H9 (cell line): ENCODE measurements around the gene COL27A1. TPM values are rescaled to one million over a fixed set of nuclear protein-coding genes. Genes with fewer than 3 reads are reported as not detected.

ENCODE experiments used
- DNase-seq: peaks from one replicate; pipeline ENCODE4 v3.0.0-alpha.2; 2017
- H2AFZ ChIP-seq: one replicate; pipeline ENCODE4 v1.6.1; 2013; ENCODE audit warnings: mild to moderate bottlenecking, low read length, control low read depth, moderate library complexity
- H2AK5ac ChIP-seq: 2 replicates; pipeline ENCODE4 v1.6.1; 2013; ENCODE audit warnings: low read length, control low read depth, mixed read lengths; ENCODE audit not compliant: insufficient read length
- H2BK120ac ChIP-seq: one replicate; pipeline ENCODE4 v1.6.1; 2013; ENCODE audit warnings: low read depth, mild to moderate bottlenecking, low read length, control low read depth, inconsistent platforms; ENCODE audit not compliant: poor library complexity, severe bottlenecking
- H2BK12ac ChIP-seq: 2 replicates; pipeline ENCODE4 v1.6.1; 2013; ENCODE audit warnings: low read length, control low read depth, mixed read lengths, low read depth; ENCODE audit not compliant: insufficient read length
- H2BK15ac ChIP-seq: 2 replicates; pipeline ENCODE4 v1.6.1; 2013; ENCODE audit warnings: low read depth, low read length, control low read depth
- H2BK20ac ChIP-seq: one replicate; pipeline ENCODE4 v1.6.1; 2013; ENCODE audit warnings: low read depth, mild to moderate bottlenecking, low read length, control low read depth, inconsistent platforms; ENCODE audit not compliant: poor library complexity, severe bottlenecking
- H2BK5ac ChIP-seq: 2 replicates; pipeline ENCODE4 v1.6.1; 2013; ENCODE audit warnings: low read length, control low read depth, mixed read lengths; ENCODE audit not compliant: insufficient read length
- H3K14ac ChIP-seq: 2 replicates; pipeline ENCODE4 v1.6.1; 2013; ENCODE audit warnings: low read length, control low read depth; ENCODE audit not compliant: insufficient read depth
- H3K18ac ChIP-seq: 2 replicates; pipeline ENCODE4 v1.6.1; 2013; ENCODE audit warnings: low read depth, mild to moderate bottlenecking, mixed read lengths, low read length, control low read depth; ENCODE audit not compliant: insufficient read length
- H3K23ac ChIP-seq: 2 replicates; pipeline ENCODE4 v1.6.1; 2013; ENCODE audit warnings: low read length, control low read depth, mixed read lengths, low read depth; ENCODE audit not compliant: insufficient read length
- H3K23me2 ChIP-seq: 2 replicates; pipeline ENCODE4 v1.6.1; 2013; ENCODE audit warnings: low read depth, mild to moderate bottlenecking, mixed read lengths, low read length, control low read depth; ENCODE audit not compliant: insufficient read length, poor library complexity, severe bottlenecking
- H3K27ac ChIP-seq: 2 replicates; pipeline ENCODE4 v1.5.1; 2013; ENCODE audit warnings: low read length, control low read depth, mixed read lengths, low read depth; ENCODE audit not compliant: insufficient read length
- H3K27me3 ChIP-seq: 2 replicates; pipeline ENCODE4 v1.6.1; 2013; ENCODE audit warnings: low read length, control low read depth, inconsistent platforms; ENCODE audit not compliant: insufficient read depth
- H3K4ac ChIP-seq: 2 replicates; pipeline ENCODE4 v1.6.1; 2013; ENCODE audit warnings: low read depth, mild to moderate bottlenecking, control low read depth, inconsistent platforms, low read length, moderate library complexity
- H3K4me1 ChIP-seq: 2 replicates; pipeline ENCODE4 v1.6.1; 2013; ENCODE audit warnings: low read length, control low read depth, inconsistent platforms; ENCODE audit not compliant: insufficient read depth
- H3K4me2 ChIP-seq: 2 replicates; pipeline ENCODE4 v1.6.1; 2013; ENCODE audit warnings: low read length, control low read depth, mixed read lengths; ENCODE audit not compliant: insufficient read length, insufficient read depth
- H3K56ac ChIP-seq: 2 replicates; pipeline ENCODE4 v1.6.1; 2013; ENCODE audit warnings: low read depth, mild to moderate bottlenecking, mixed read lengths, low read length, control low read depth; ENCODE audit not compliant: insufficient read length
- H3K79me1 ChIP-seq: 2 replicates; pipeline ENCODE4 v1.6.1; 2013; ENCODE audit warnings: low read depth, mild to moderate bottlenecking, moderate library complexity, low read length, control low read depth, inconsistent platforms; ENCODE audit not compliant: insufficient read depth, poor library complexity, severe bottlenecking
- H3K79me2 ChIP-seq: 2 replicates; pipeline ENCODE4 v1.6.1; 2013; ENCODE audit warnings: low read length, control low read depth, inconsistent platforms; ENCODE audit not compliant: insufficient read depth
- H3K9ac ChIP-seq: 2 replicates; pipeline ENCODE4 v1.6.1; 2013; ENCODE audit warnings: low read length, control low read depth, mixed read lengths; ENCODE audit not compliant: insufficient read length; ENCODE audit errors: extremely low read depth
- H3K9me3 ChIP-seq: one replicate; pipeline ENCODE4 v1.6.1; 2013; ENCODE audit warnings: low read depth, low read length, inconsistent platforms; ENCODE audit not compliant: control insufficient read depth
- H3T11ph ChIP-seq: one replicate; pipeline ENCODE4 v1.6.1; 2013; ENCODE audit warnings: mild to moderate bottlenecking, low read length, control low read depth, inconsistent platforms
- H4K20me1 ChIP-seq: one replicate; pipeline ENCODE4 v1.6.1; 2013; ENCODE audit not compliant: control insufficient read depth, insufficient read length, insufficient read depth
- H4K5ac ChIP-seq: 2 replicates; pipeline ENCODE4 v1.6.1; 2013; ENCODE audit warnings: low read depth, mild to moderate bottlenecking, mixed read lengths, low read length, control low read depth; ENCODE audit not compliant: insufficient read length
- H4K8ac ChIP-seq: replicated peaks from 2 replicates; pipeline ENCODE4 v1.6.1; 2013; ENCODE audit warnings: low read length, control low read depth, mixed read lengths, low read depth; ENCODE audit not compliant: insufficient read length
- H4K91ac ChIP-seq: 2 replicates; pipeline ENCODE4 v1.6.1; 2013; ENCODE audit warnings: low read depth, mild to moderate bottlenecking, moderate library complexity, mixed read lengths, low read length, control low read depth; ENCODE audit not compliant: insufficient read length
- H3K27ac Mint-ChIP-seq, 3 experiments: 2 replicates in 2 of 3; 3 replicates in 1 of 3; pipeline ENCODE4 v1.8.0; 2020 to 2021; ENCODE audit warnings: mixed read lengths in 3 of 3, mild to moderate bottlenecking in 1 of 3, moderate library complexity in 1 of 3
- H3K27me3 Mint-ChIP-seq: 2 replicates; pipeline ENCODE4 v1.8.0; 2021; ENCODE audit warnings: low read depth, mild to moderate bottlenecking, moderate library complexity, mixed read lengths
- H3K36me3 Mint-ChIP-seq, 3 experiments: 2 replicates in 2 of 3; 3 replicates in 1 of 3; pipeline ENCODE4 v1.8.0; 2020 to 2021; ENCODE audit warnings: low read depth in 3 of 3, mixed read lengths in 3 of 3; ENCODE audit not compliant: insufficient read depth in 1 of 3
- H3K4me1 Mint-ChIP-seq, 2 experiments: 2 replicates each; pipeline ENCODE4 v1.8.0; 2020; ENCODE audit warnings: mixed read lengths in 2 of 2
- H3K4me3 Mint-ChIP-seq, 2 experiments: 2 replicates in 1 of 2; 3 replicates in 1 of 2; pipeline ENCODE4 v1.8.0; 2020 to 2021; ENCODE audit warnings: mild to moderate bottlenecking in 2 of 2, mixed read lengths in 2 of 2, moderate library complexity in 1 of 2
- H3K9me3 Mint-ChIP-seq, 2 experiments: 2 replicates in 1 of 2; 3 replicates in 1 of 2; pipeline ENCODE4 v1.8.0; 2020; ENCODE audit warnings: mild to moderate bottlenecking in 2 of 2, mixed read lengths in 2 of 2, moderate library complexity in 1 of 2
- WGBS: extraction: QIAGEN DNeasy Blood & Tissue Kit; methylation state at CpG from one replicate; pipeline ENCODE4 v1.1.7; 2013; ENCODE audit warnings: missing lambda C conversion rate, low lambda C conversion rate, mixed read lengths; ENCODE audit not compliant: insufficient read length; ENCODE audit errors: extremely low coverage; 5-methylcytosine and 5-hydroxymethylcytosine counted together
- total RNA-seq: library from RNA; stranded (reverse); gene quantifications from 2 replicates; pipeline ENCODE4 v1.2.1, GENCODE V29; 2021
- TF ChIP-seq, protein P1 (sequence below): fragments of 200-600 bp; sonication (generic); conservative IDR thresholded peaks from 3 replicates; pipeline ENCODE4 v1.8.0; 2021; ENCODE audit warnings: antibody characterized with exemption, mild to moderate bottlenecking

The COL27A1 gene
- total RNA-seq, 1 experiment from 2014 or later: 17.9 TPM

DNA sequence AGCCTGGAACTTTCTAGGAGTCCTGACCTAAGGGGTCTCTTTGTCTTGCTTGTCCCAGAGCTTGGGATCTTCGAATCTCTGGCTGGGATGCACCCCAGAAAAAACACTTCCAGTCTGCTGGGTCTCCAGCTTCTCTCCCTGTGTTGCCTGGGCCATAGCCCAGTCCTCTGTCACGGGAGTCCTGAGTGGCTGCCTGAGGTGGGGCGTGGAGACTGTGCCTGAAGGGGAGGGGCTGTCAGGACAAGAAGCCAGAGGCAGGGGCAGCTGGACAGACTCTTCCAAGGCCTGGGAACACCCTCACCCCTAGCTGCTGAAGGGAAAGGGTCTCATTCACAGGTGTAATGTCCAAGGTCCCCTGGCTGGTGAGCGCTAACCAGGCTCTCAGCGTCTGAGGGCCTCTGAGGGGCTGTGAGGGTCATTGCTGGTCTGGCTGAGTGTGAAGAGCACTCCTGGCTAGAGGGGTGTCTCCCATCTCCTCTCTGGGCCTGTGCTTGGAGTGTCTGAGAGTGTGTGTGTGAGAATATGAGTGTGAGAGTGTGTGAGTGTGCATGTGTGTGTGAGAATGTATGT is 20.4 kb upstream of the COL27A1 start:
- no peaks in the 10 kb centered on the region for H3K36me3 Mint-ChIP-seq
- H2BK15ac ChIP-seq: no peak overlapping the region
- H3K9me3 Mint-ChIP-seq: no peaks in the 10 kb centered on the region
- H4K8ac ChIP-seq: no peak overlapping the region
- H3K18ac ChIP-seq: no peak overlapping the region
- H2BK120ac ChIP-seq: no peak overlapping the region
- no peak overlapping the region for H3K9ac ChIP-seq
- no peak for DNase-seq
- no peak overlapping the region for H3K27ac Mint-ChIP-seq
- H2BK12ac ChIP-seq: no peak overlapping the region
- no peak overlapping the region for H2BK20ac ChIP-seq
- H3K56ac ChIP-seq: no peak overlapping the region
- H3K4ac ChIP-seq: no peak overlapping the region
- H3K4me2 ChIP-seq: no peak overlapping the region
- no peak overlapping the region for H3T11ph ChIP-seq
- H3K4me3 Mint-ChIP-seq: no peak overlapping the region
- H3K23me2 ChIP-seq: no peaks in the 10 kb centered on the region
- H3K27me3 Mint-ChIP-seq: peaks cover 50% of the 10 kb centered on the region
- H4K91ac ChIP-seq: no peak overlapping the region
- H4K20me1 ChIP-seq: no peaks in the 10 kb centered on the region
- H3K27me3 ChIP-seq: no peaks in the 10 kb centered on the region; the same call in 1 of the 2 replicates
- peaks cover 8 to 9% of the 10 kb centered on the region in 2 experiments for H3K4me1 Mint-ChIP-seq
- no peaks in the 10 kb centered on the region; the same call in 1 of the 2 replicates for H3K4me1 ChIP-seq
- H3K27ac ChIP-seq: no peak overlapping the region
- H2BK5ac ChIP-seq: no peak overlapping the region
- no peak overlapping the region for H3K23ac ChIP-seq
- TF ChIP-seq, protein P1, sequence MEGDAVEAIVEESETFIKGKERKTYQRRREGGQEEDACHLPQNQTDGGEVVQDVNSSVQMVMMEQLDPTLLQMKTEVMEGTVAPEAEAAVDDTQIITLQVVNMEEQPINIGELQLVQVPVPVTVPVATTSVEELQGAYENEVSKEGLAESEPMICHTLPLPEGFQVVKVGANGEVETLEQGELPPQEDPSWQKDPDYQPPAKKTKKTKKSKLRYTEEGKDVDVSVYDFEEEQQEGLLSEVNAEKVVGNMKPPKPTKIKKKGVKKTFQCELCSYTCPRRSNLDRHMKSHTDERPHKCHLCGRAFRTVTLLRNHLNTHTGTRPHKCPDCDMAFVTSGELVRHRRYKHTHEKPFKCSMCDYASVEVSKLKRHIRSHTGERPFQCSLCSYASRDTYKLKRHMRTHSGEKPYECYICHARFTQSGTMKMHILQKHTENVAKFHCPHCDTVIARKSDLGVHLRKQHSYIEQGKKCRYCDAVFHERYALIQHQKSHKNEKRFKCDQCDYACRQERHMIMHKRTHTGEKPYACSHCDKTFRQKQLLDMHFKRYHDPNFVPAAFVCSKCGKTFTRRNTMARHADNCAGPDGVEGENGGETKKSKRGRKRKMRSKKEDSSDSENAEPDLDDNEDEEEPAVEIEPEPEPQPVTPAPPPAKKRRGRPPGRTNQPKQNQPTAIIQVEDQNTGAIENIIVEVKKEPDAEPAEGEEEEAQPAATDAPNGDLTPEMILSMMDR: no peak
- no peak overlapping the region for H4K5ac ChIP-seq
- no peak overlapping the region for H2AK5ac ChIP-seq
- no peak overlapping the region for H2AFZ ChIP-seq
- H3K14ac ChIP-seq: no peak overlapping the region
- no peaks in the 10 kb centered on the region for H3K79me1 ChIP-seq
- H3K79me2 ChIP-seq: no peaks in the 10 kb centered on the region
- WGBS: no CpG with 5 or more reads among the region's 5 CpGs
- H3K9me3 ChIP-seq: no peaks in the 10 kb centered on the region
